BLaER1 treated with 17β-estradiol and CSF1 and Interleukin-3, amounts not matched to agents 10 nM and 100 nM (cell line): ENCODE results near the gene FOXP1.

Experiments
- H3K27ac ChIP-seq, 11 experiments: shearing (Covaris generic); formaldehyde crosslinking; 2 replicates each; pipeline ENCODE4 v1.8.1; 2022
- H3K27me3 ChIP-seq, 11 experiments: shearing (Covaris generic); formaldehyde crosslinking; 2 replicates each; pipeline ENCODE4 v1.8.1; 2022
- H3K36me3 ChIP-seq, 11 experiments: shearing (Covaris generic); formaldehyde crosslinking; 2 replicates each; pipeline ENCODE4 v1.8.1; 2022
- H3K4me1 ChIP-seq, 10 experiments: shearing (Covaris generic); formaldehyde crosslinking; 2 replicates each; pipeline ENCODE4 v1.8.1; 2022
- H3K4me2 ChIP-seq, 11 experiments: shearing (Covaris generic); formaldehyde crosslinking; 2 replicates each; pipeline ENCODE4 v1.8.1; 2022
- H3K4me3 ChIP-seq, 10 experiments: shearing (Covaris generic); formaldehyde crosslinking; 2 replicates each; pipeline ENCODE4 v1.8.1; 2022
- H3K9ac ChIP-seq, 11 experiments: shearing (Covaris generic); formaldehyde crosslinking; 2 replicates each; pipeline ENCODE4 v1.8.1; 2022
- H3K9me3 ChIP-seq, 11 experiments: shearing (Covaris generic); formaldehyde crosslinking; replicated peaks in 1 of 11; 2 replicates each; pipeline ENCODE4 v1.8.1; 2022
- H4K20me1 ChIP-seq, 11 experiments: shearing (Covaris generic); formaldehyde crosslinking; 2 replicates each; pipeline ENCODE4 v1.8.1; 2022
- Cebpa-rat ChIP-seq, 11 experiments: shearing (Covaris generic); IDR thresholded peaks; 2 replicates each; pipeline ENCODE4 v1.8.1; 2022

FOXP1 gene

GRCh38 chr3:71374582-71374981, 208.9 kb downstream of the FOXP1 start:
- no peak overlapping the region for H3K27ac ChIP-seq
- no peaks in the 10 kb centered on the region for H4K20me1 ChIP-seq
- H3K4me3 ChIP-seq = no peak overlapping the region
- no peak overlapping the region for H3K9ac ChIP-seq
- no peak overlapping the region for H3K4me2 ChIP-seq
- H3K4me1 ChIP-seq = no peaks in the 10 kb centered on the region
- H3K9me3 ChIP-seq = no peaks in the 10 kb centered on the region
- H3K27me3 ChIP-seq = no peaks in the 10 kb centered on the region
- H3K36me3 ChIP-seq = no peaks in the 10 kb centered on the region
- TF ChIP-seq Cebpa-rat (IDR thresholded peaks at IDR 0.05) = no peak

DNA sequence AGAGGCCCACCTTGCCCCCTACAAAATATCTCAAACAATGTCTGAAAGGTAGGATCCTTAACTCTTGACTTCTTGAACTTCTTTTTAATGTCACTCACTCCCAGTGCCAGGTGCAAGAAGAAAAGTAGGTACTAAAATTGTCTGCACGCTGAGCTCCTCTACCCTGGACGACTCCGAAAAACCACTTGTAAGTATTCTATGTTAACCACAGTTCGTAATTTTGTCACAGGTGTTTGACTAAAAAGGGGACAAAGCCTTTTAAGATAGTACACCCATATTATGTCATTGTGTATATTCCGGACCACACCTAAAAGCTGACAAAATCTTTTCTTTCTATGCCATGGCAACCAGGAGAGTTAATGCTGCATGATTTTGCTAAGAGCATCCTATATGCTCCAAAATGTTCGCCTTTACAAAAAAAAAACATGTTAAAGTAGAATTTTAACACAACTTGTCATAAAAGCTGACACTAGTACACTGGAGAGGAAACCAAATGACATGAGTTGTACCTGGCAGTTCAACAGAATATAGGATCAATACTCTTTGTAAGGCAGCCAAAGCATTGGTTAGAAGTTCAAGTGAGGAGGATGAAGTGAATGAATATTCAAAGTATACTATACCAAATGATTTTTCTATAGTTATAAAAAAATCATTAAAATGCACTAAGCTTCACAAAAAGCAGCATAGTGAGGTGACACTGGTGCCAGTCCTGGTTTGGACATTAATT, 210.5 kb downstream of the FOXP1 start:
- H4K20me1 ChIP-seq = no peaks in the 10 kb centered on the region
- no peaks in the 10 kb centered on the region for H3K4me1 ChIP-seq
- no peak for TF ChIP-seq Cebpa-rat (IDR thresholded peaks at IDR 0.05)
- H3K27me3 ChIP-seq = no peaks in the 10 kb centered on the region
- no peak overlapping the region for H3K27ac ChIP-seq
- H3K9ac ChIP-seq = no peak overlapping the region
- H3K4me2 ChIP-seq = no peak overlapping the region
- H3K4me3 ChIP-seq = no peak overlapping the region
- no peaks in the 10 kb centered on the region for H3K36me3 ChIP-seq
- no peaks in the 10 kb centered on the region for H3K9me3 ChIP-seq

DNA sequence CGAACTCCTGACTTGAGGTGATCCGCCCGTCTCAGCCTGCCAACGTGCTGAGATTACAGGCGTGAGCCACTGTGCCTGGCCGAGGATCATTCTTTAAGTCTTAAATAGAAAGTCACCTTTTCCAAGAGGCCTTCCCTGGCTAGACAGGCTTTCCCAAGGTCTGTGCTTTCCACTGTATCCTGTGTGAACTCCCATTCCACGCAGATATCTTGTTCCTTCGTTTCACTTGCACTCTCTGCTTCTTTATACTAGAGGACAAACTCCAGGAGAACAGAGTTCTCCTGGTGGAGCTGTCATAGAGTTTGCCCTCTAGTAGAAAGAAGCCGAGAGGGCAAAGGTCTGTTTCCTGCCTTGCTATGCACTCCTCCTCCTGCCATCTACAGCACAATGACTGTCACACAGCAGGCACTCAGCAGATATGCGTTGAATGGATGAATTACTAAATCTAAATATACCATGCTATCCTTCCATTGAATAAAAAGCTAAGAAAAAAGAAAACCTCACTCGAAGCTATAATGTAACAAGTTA, 211.2 kb downstream of the FOXP1 start:
- H3K9ac ChIP-seq = no peak overlapping the region
- no peaks in the 10 kb centered on the region for H3K9me3 ChIP-seq
- no peaks in the 10 kb centered on the region for H3K36me3 ChIP-seq
- H3K27ac ChIP-seq = no peak overlapping the region
- no peak for TF ChIP-seq Cebpa-rat (IDR thresholded peaks at IDR 0.05)
- no peaks in the 10 kb centered on the region for H3K27me3 ChIP-seq
- no peak overlapping the region for H3K4me3 ChIP-seq
- no peaks in the 10 kb centered on the region for H3K4me1 ChIP-seq
- H4K20me1 ChIP-seq = no peaks in the 10 kb centered on the region
- no peak overlapping the region for H3K4me2 ChIP-seq

GRCh38 chr3:71371282-71371681, 212.2 kb downstream of the FOXP1 start:
- TF ChIP-seq Cebpa-rat (IDR thresholded peaks at IDR 0.05) = no peak
- Histone ChIP-seq H3K4me1 (no peaks in the 10 kb centered on the region), H3K9me3 (no peaks in the 10 kb centered on the region), H3K4me3 (no peak overlapping the region), H3K9ac (no peak overlapping the region), H4K20me1 (no peaks in the 10 kb centered on the region), H3K36me3 (no peaks in the 10 kb centered on the region), H3K27ac (no peak overlapping the region), H3K4me2 (no peak overlapping the region), H3K27me3 (no peaks in the 10 kb centered on the region)

- no peaks in the 10 kb centered on the region for H3K27me3 ChIP-seq
- no peaks in the 10 kb centered on the region for H3K9me3 ChIP-seq
- no peak overlapping the region for H3K9ac ChIP-seq
- H3K36me3 ChIP-seq = no peaks in the 10 kb centered on the region
- H3K27ac ChIP-seq = no peak overlapping the region
- H4K20me1 ChIP-seq = no peaks in the 10 kb centered on the region
- H3K4me1 ChIP-seq = no peaks in the 10 kb centered on the region
- TF ChIP-seq Cebpa-rat (IDR thresholded peaks at IDR 0.05) = no peak
- H3K4me2 ChIP-seq = no peak overlapping the region
- H3K4me3 ChIP-seq = no peak overlapping the region
Observed at GRCh38 chr3:71370467-71370866, 213.1 kb downstream of the FOXP1 start.

GRCh38 chr3:71369701-71370391, 213.7 kb downstream of the FOXP1 start:
- H3K4me3 ChIP-seq = no peak overlapping the region
- H3K4me1 ChIP-seq = peaks cover 0 to 4% (median 0%) of the 10 kb centered on the region in 10 experiments; a peak in 2 of 20 replicates
- H4K20me1 ChIP-seq = no peaks in the 10 kb centered on the region
- no peaks in the 10 kb centered on the region for H3K36me3 ChIP-seq
- H3K9ac ChIP-seq = no peak overlapping the region
- H3K27ac ChIP-seq = no peak overlapping the region
- no peaks in the 10 kb centered on the region for H3K9me3 ChIP-seq
- H3K4me2 ChIP-seq = no peak overlapping the region
- H3K27me3 ChIP-seq = no peaks in the 10 kb centered on the region
- TF ChIP-seq Cebpa-rat (IDR thresholded peaks at IDR 0.05) = no peak

GRCh38 chr3:71366988-71367604, 216.4 kb downstream of the FOXP1 start:
- no peak for TF ChIP-seq Cebpa-rat (IDR thresholded peaks at IDR 0.05)
- H3K27ac ChIP-seq = no peak overlapping the region
- no peak overlapping the region for H3K4me3 ChIP-seq
- no peaks in the 10 kb centered on the region for H3K27me3 ChIP-seq
- no peaks in the 10 kb centered on the region for H4K20me1 ChIP-seq
- no peaks in the 10 kb centered on the region for H3K36me3 ChIP-seq
- no peak overlapping the region for H3K4me2 ChIP-seq
- H3K4me1 ChIP-seq = peaks cover 0 to 11% (median 0%) of the 10 kb centered on the region in 10 experiments; a peak in 2 of 20 replicates
- H3K9me3 ChIP-seq = no peaks in the 10 kb centered on the region
- H3K9ac ChIP-seq = no peak overlapping the region

GRCh38 chr3:71361334-71361890, 222.1 kb downstream of the FOXP1 start:
- H3K27ac ChIP-seq = no peak overlapping the region
- H4K20me1 ChIP-seq = no peaks in the 10 kb centered on the region
- no peaks in the 10 kb centered on the region for H3K27me3 ChIP-seq
- H3K36me3 ChIP-seq = no peaks in the 10 kb centered on the region
- no peak overlapping the region for H3K4me2 ChIP-seq
- H3K4me3 ChIP-seq = no peak overlapping the region
- H3K4me1 ChIP-seq = peaks cover 0 to 13% (median under 1%) of the 10 kb centered on the region in 10 experiments; a peak in 7 of 20 replicates
- H3K9ac ChIP-seq = no peak overlapping the region
- no peaks in the 10 kb centered on the region for H3K9me3 ChIP-seq
- no peak for TF ChIP-seq Cebpa-rat (IDR thresholded peaks at IDR 0.05)

GRCh38 chr3:71360764-71361163, 222.8 kb downstream of the FOXP1 start:
- Histone ChIP-seq H3K4me2 (no peak overlapping the region), H3K4me1 (peaks cover 0 to 20% (median 6%) of the 10 kb centered on the region in 10 experiments; a peak in 11 of 20 replicates), H3K27ac (no peak overlapping the region), H3K36me3 (no peaks in the 10 kb centered on the region), H3K27me3 (no peaks in the 10 kb centered on the region), H3K9me3 (no peaks in the 10 kb centered on the region), H4K20me1 (no peaks in the 10 kb centered on the region), H3K9ac (no peak overlapping the region), H3K4me3 (no peak overlapping the region)
- no peak for TF ChIP-seq Cebpa-rat (IDR thresholded peaks at IDR 0.05)
